ENCODE measurements around the gene MYO7B. TPM values are rescaled to one million over a fixed set of nuclear protein-coding genes. Genes with fewer than 3 reads are reported as not detected.

MYO7B gene
- polyA plus RNA-seq, 1 of the 3 experiments (the other 2 are of a cell fraction), result 0.08 TPM

- TF ChIP-seq PBX3 (IDR thresholded peaks at IDR 0.05) (no peak), ELF1 (IDR thresholded peaks at IDR 0.05) (no peak), JUND (IDR thresholded peaks at IDR 0.05) (no peak)
Observed at GRCh38 chr2:127592761-127593227, 57.3 kb downstream of the MYO7B start (continued).

- no peaks in the 10 kb centered on the region for H3K79me2 ChIP-seq (ENCODE audit: insufficient read depth)
- no peaks in the 10 kb centered on the region for H3K36me3 ChIP-seq (replicated peaks in 1 of 2; ENCODE audit: control insufficient read depth in 1 of 2, insufficient read depth in 2 of 2, low read length in 1 of 2)
- no peak overlapping the region for H3K4me2 ChIP-seq
- no peak for DNase-seq
- H3F3A ChIP-seq (replicated peaks; ENCODE audit: insufficient read depth), result no peaks in the 10 kb centered on the region
- no peaks in the 10 kb centered on the region for H3K27me3 ChIP-seq (ENCODE audit: insufficient read depth)
- 87% methylated on average over 14 of the region's 27 CpGs for WGBS (ENCODE audit: low lambda C conversion rate)
- no peak overlapping the region for H3K4me3 ChIP-seq (ENCODE audit: low read depth in 2 of 2, low read length in 1 of 2)
- no peak overlapping the region for H2AFZ ChIP-seq (ENCODE audit: low read depth)
- no peaks in the 10 kb centered on the region for H3K9me3 ChIP-seq
- no peak overlapping the region for H3K9ac ChIP-seq
- H4K20me1 ChIP-seq (ENCODE audit: insufficient read depth), result no peaks in the 10 kb centered on the region
- ChIA-PET POLR2A (no interaction called here), CTCF (interaction anchor here (1.0 kb wide), 1 partner anchor 56 kb away, joined by 4 read pairs; no protein-coding TSS in a partner anchor)
- no peak overlapping the region for H3K27ac ChIP-seq (ENCODE audit: low read depth in 2 of 2, low read length in 1 of 2)
- no peaks in the 10 kb centered on the region for H3K4me1 ChIP-seq (ENCODE audit: control insufficient read depth in 1 of 2, insufficient read depth in 2 of 2, low read depth in 1 of 2, low read length in 1 of 2)
- H3K9me2 ChIP-seq, result no peaks in the 10 kb centered on the region
- no peak for TF ChIP-seq TAF1 (IDR thresholded peaks at IDR 0.05; ENCODE audit: borderline replicate concordance, low read depth, low read length)
- no peak for TF ChIP-seq ZBTB33 (IDR thresholded peaks at IDR 0.05; ENCODE audit: borderline replicate concordance, low read depth)
- no peak for TF ChIP-seq CHD2 (IDR thresholded peaks at IDR 0.05; ENCODE audit: low read length, partially characterized antibody)
- no peak for TF ChIP-seq EZH2phosphoT487 (IDR thresholded peaks at IDR 0.05; ENCODE audit: borderline replicate concordance, low read depth)
- TF ChIP-seq CTCF (IDR thresholded peaks at IDR 0.05), result no peak
- no peak for TF ChIP-seq RAD21 (IDR thresholded peaks at IDR 0.05; ENCODE audit: low read length)
- no peak for TF ChIP-seq MEF2A (IDR thresholded peaks at IDR 0.05; ENCODE audit: borderline replicate concordance, low read depth)
- no peak for TF ChIP-seq YY1 (IDR thresholded peaks at IDR 0.05; ENCODE audit: low read depth)
- TF ChIP-seq REST (IDR thresholded peaks at IDR 0.05; ENCODE audit: low read depth, low read length), result no peak
- TF ChIP-seq NFIC (IDR thresholded peaks at IDR 0.05; ENCODE audit: borderline replicate concordance), result no peak
- no peak for TF ChIP-seq NRF1 (IDR thresholded peaks at IDR 0.05; ENCODE audit: low read depth, low read length)
- TF ChIP-seq FOSL2 (IDR thresholded peaks at IDR 0.05; ENCODE audit: borderline replicate concordance, low read depth), result no peak
- no peak for TF ChIP-seq USF1 (IDR thresholded peaks at IDR 0.05; ENCODE audit: borderline replicate concordance, low read depth)
- no peak for TF ChIP-seq IRF3 (IDR thresholded peaks at IDR 0.05; ENCODE audit: low read depth, low read length)
- TF ChIP-seq RCOR1 (IDR thresholded peaks at IDR 0.05; ENCODE audit: low read length), result no peak
- no peak for TF ChIP-seq TCF12 (IDR thresholded peaks at IDR 0.05)
- TF ChIP-seq MAX (IDR thresholded peaks at IDR 0.05; ENCODE audit: low read depth), result no peak
Observed at GRCh38 chr2:127593228-127594115, 58.0 kb downstream of the MYO7B start.
